Heart right ventricle (tissue), 16 donors: ENCODE results near the gene MMP24OS. TPM values are rescaled to one million over a fixed set of nuclear protein-coding genes. Genes with fewer than 3 reads are reported as not detected.
"Not testable (repeated sequence)": the region's sequence is repeated elsewhere in the genome, so short reads cannot be mapped to it uniquely, and the experiment has no call there.

Source experiments
- ATAC-seq, 8 donors: fragments of 200-7000 bp; cut with Tn5 transposase; one replicate each; pipeline ENCODE4 v1.9.1; 2020; ENCODE audit warnings: mild to moderate bottlenecking in 8 of 8, moderate library complexity in 8 of 8, moderate number of reproducible peaks in 1 of 8
- DNase-seq, 2 donors: peaks; one replicate each; pipeline ENCODE4 v3.0.0-alpha.2; 2020
- H3K27ac ChIP-seq, 10 donors: fragments of 200-600 bp; sonication (generic) in 2 of 10; one replicate each; pipeline versions ENCODE4 v1.5.0 to v1.8.0; 2020 to 2022; ENCODE audit warnings: mild to moderate bottlenecking in 3 of 10
- H3K27me3 ChIP-seq, 7 donors: fragments of 200-600 bp; one replicate each; pipeline ENCODE4 v1.8.0; 2021 to 2022; ENCODE audit warnings: mild to moderate bottlenecking in 2 of 7
- H3K36me3 ChIP-seq, 9 donors: fragments of 200-600 bp; sonication (generic) in 1 of 9; one replicate each; pipeline versions ENCODE4 v1.5.0 to v1.8.0; 2020 to 2022; ENCODE audit warnings: mild to moderate bottlenecking in 2 of 9
- H3K4me1 ChIP-seq, 9 donors: fragments of 200-600 bp; sonication (generic) in 1 of 9; one replicate each; pipeline versions ENCODE4 v1.5.0 to v1.8.0; 2020 to 2022; ENCODE audit warnings: mild to moderate bottlenecking in 4 of 9
- H3K4me3 ChIP-seq, 10 donors: fragments of 200-600 bp; sonication (generic) in 2 of 10; one replicate each; pipeline versions ENCODE4 v1.5.0 to v1.8.0; 2020 to 2022; ENCODE audit warnings: mild to moderate bottlenecking in 7 of 10, moderate library complexity in 2 of 10
- H3K9me3 ChIP-seq, 11 donors: fragments of 200-600 bp in 10 of 11; sonication (generic) in 2 of 11; one replicate each; pipeline versions ENCODE4 v1.5.0 to v1.8.0; 2013 to 2022; ENCODE audit warnings: mild to moderate bottlenecking in 2 of 11, control low read depth in 1 of 11, moderate library complexity in 1 of 11
- CTCF ChIP-seq, 9 donors: fragments of 200-600 bp; sonication (generic) in 2 of 9; IDR thresholded peaks; one replicate each; pipeline versions ENCODE4 v1.5.0 to v1.8.0; 2021 to 2022; ENCODE audit warnings: antibody characterized with exemption in 9 of 9, mild to moderate bottlenecking in 5 of 9, moderate library complexity in 1 of 9
- WGBS, 2 donors: extraction: QIAGEN DNeasy Blood & Tissue Kit; methylation state at CpG; one replicate each; pipeline ENCODE4 v1.1.7; 2013; ENCODE audit warnings: inconsistent platforms in 1 of 2; 5-methylcytosine and 5-hydroxymethylcytosine counted together
- intact Hi-C, 10 donors: fragments of 100-400 bp; cut with DNase I; formaldehyde crosslinking; loops; one replicate each; pipeline versions ENCODE4 v1.11.1 to v1.14.2; 2022
- polyA plus RNA-seq, 2 donors: library from polyadenylated mRNA; stranded (reverse); fragments of 200-250 nt; gene quantifications; one replicate each; pipeline ENCODE4 v1.2.3, GENCODE V29; 2013
- total RNA-seq, 10 donors: library from RNA; stranded (reverse); fragmentation: NEBNext Ultra II Directional in 3 of 10; extraction: Animal tissue kit (Norgen Biotek cat#: 25700) in 3 of 10; gene quantifications; one replicate each; pipeline versions ENCODE4 v1.2.1 to v1.2.4, GENCODE V29; 2021 to 2023
- donor health status: Arrhythmogenic right ventricular cardiomyopathy.
- donor health status: ischemic (EF 13 %, LVEDD 7.1; RV severe dilation, severe dysfunction).
- donor health status: healthy with polysubstance abuse.
- donor health status: DM: no; HTN: yes; CAD: no.
- donor health status: DM: no; HTN: no; CAD: no.
- donor health status: ischemic (EF 25% LVEDD 6.9; RV normal size, moderate dysfunction).
- donor health status: ischemic (EF 25% LVEDD 5.7; RV mildly dilated, moderate dysfunction).
- donor health status: healthy.
- donor health status: DM: yes; HTN: yes; CAD: no.
- donor health status: Ischemic cardiomyopathy.
- donor health status: ischemic (EF 35%, LVEDD 5.7; RV mildly dilated, moderate dysfunction).
- donor health status: nonischemic (EF 11% LVEDD 7.7; RV severe dilation, severe dysfunction).
- donor health status: DM: yes; HTN: yes; CAD: no.
- donor health status: PGD.
- donor health status: ischemic (EF 29% LVEDD 5.4; RV normal size, mild dysfunction).
- donor health status: nonischemic (EF 23%, LVEDD 6.1; RV moderate dilation, normal function).

Gene MMP24OS
- total and polyA plus RNA-seq, 12 donors, result 14.4 to 64.1 (median 46.1) TPM

- Histone ChIP-seq H3K9me3 (no peaks in the 10 kb centered on the region), H3K4me1 (peaks cover 0 to 19% (median 9%) of the 10 kb centered on the region in 9 donors), H3K27ac (no peak overlapping the region), H3K27me3 (no peaks in the 10 kb centered on the region), H3K36me3 (peaks cover 0 to 45% (median 0%) of the 10 kb centered on the region in 9 donors), H3K4me3 (no peak overlapping the region)
- no peak for ATAC-seq
- no peak for TF ChIP-seq CTCF (IDR thresholded peaks at IDR 0.05)
- intact Hi-C loops, result no loop called here
- 86 to 90% methylated on average over 2 of the region's 2 CpGs for WGBS, 2 donors
- no peak for DNase-seq
Observed at GRCh38 chr20:35316086-35316485, 38.2 kb upstream of the MMP24OS start.

GRCh38 chr20:35315632-35316020 is 37.7 kb upstream of the MMP24OS start:
- DNase-seq, H3K27me3 ChIP-seq, H3K27ac ChIP-seq, H3K9me3 ChIP-seq, H3K4me3 ChIP-seq, intact Hi-C loops, ATAC-seq: not testable (repeated sequence)
- WGBS, 2 donors, result 97 to 98% methylated on average over 7 of the region's 7 CpGs
- Histone ChIP-seq H3K36me3 (peaks cover 0 to 47% (median 0%) of the 10 kb centered on the region in 9 donors), H3K4me1 (peaks cover 0 to 19% (median 9%) of the 10 kb centered on the region in 9 donors)

- Histone ChIP-seq H3K36me3 (peaks cover 0 to 47% (median 0%) of the 10 kb centered on the region in 9 donors), H3K4me3 (no peak overlapping the region), H3K27ac (no peak overlapping the region), H3K4me1 (peaks cover 0 to 19% (median 9%) of the 10 kb centered on the region in 9 donors), H3K27me3 (no peaks in the 10 kb centered on the region), H3K9me3 (no peaks in the 10 kb centered on the region)
- intact Hi-C loops, result no loop called here
- no peak for ATAC-seq
- no peak for TF ChIP-seq CTCF (IDR thresholded peaks at IDR 0.05)
- WGBS, 2 donors, result 78 to 83% methylated on average over 3 of the region's 3 CpGs
- DNase-seq, result no peak
Observed at GRCh38 chr20:35314816-35315631, 37.1 kb upstream of the MMP24OS start.

GRCh38 chr20:35312318-35312717 is 34.4 kb upstream of the MMP24OS start:
- H3K27me3 ChIP-seq, result no peaks in the 10 kb centered on the region
- H3K27ac ChIP-seq, result no peak overlapping the region
- no peak for ATAC-seq
- 94 to 97% methylated on average over 1 of the region's 1 CpG for WGBS, 2 donors
- intact Hi-C loops, result no loop called here
- TF ChIP-seq CTCF (IDR thresholded peaks at IDR 0.05), result no peak
- peaks cover 0 to 52% (median 0%) of the 10 kb centered on the region in 9 donors for H3K36me3 ChIP-seq
- H3K4me3 ChIP-seq, result no peak overlapping the region
- no peaks in the 10 kb centered on the region for H3K9me3 ChIP-seq
- H3K4me1 ChIP-seq, result peaks cover 3 to 16% (median 14%) of the 10 kb centered on the region in 9 donors
- DNase-seq, result no peak

- WGBS, 2 donors, result 95 to 98% methylated on average over 5 of the region's 5 CpGs
- ATAC-seq, result no peak
Observed at GRCh38 chr20:35311822-35312221, 33.9 kb upstream of the MMP24OS start.

More at GRCh38 chr20:35311822-35312221, 33.9 kb upstream of the MMP24OS start:
- no peaks in the 10 kb centered on the region for H3K9me3 ChIP-seq
- H3K27ac ChIP-seq, result no peak overlapping the region
- intact Hi-C loops, result no loop called here
- H3K36me3 ChIP-seq, result peaks cover 0 to 51% (median 0%) of the 10 kb centered on the region in 9 donors
- H3K4me1 ChIP-seq, result peaks cover 3 to 21% (median 18%) of the 10 kb centered on the region in 9 donors
- no peaks in the 10 kb centered on the region for H3K27me3 ChIP-seq
- TF ChIP-seq CTCF (IDR thresholded peaks at IDR 0.05), result no peak
- H3K4me3 ChIP-seq, result no peak overlapping the region
- no peak for DNase-seq
